NCI-H1105 (cell line): ENCODE measurements around the gene FOXE3.
A peak's percentile ranks its signal among the peaks of the same experiment; 100 is the strongest.

Experiments used
- DNase-seq: peaks from one replicate; lab custom pipeline; 2025; lab: John Stamatoyannopoulos, UW

FOXE3 gene

DNA sequence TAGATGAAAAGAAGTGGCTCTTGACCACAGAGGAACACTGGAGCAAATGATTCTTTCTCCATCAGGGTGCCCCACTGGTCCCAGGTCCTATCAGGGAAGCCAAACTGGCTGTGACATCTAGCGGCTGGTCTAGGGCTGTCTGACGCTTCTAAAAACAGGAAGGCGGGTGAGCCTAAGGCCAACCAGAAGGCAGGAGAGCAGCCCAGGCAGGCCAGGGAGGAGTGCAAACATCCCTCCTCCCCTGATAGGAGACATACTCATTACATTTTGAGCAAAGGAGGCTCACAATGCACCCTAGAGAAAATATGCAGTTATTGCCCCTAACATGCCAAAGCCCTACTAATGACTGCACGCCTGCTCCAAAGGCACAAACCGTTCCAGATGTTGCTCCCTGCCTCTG lies 10.4 kb upstream of the FOXE3 start:
- DNase-seq, result no peak

- no peak for DNase-seq
These were observed 9.1 kb upstream of the FOXE3 start for GRCh38 chr1:47406966-47407365.

GRCh38 chr1:47407481-47407880 lies 8.6 kb upstream of the FOXE3 start:
- DNase-seq, result no peak

DNA sequence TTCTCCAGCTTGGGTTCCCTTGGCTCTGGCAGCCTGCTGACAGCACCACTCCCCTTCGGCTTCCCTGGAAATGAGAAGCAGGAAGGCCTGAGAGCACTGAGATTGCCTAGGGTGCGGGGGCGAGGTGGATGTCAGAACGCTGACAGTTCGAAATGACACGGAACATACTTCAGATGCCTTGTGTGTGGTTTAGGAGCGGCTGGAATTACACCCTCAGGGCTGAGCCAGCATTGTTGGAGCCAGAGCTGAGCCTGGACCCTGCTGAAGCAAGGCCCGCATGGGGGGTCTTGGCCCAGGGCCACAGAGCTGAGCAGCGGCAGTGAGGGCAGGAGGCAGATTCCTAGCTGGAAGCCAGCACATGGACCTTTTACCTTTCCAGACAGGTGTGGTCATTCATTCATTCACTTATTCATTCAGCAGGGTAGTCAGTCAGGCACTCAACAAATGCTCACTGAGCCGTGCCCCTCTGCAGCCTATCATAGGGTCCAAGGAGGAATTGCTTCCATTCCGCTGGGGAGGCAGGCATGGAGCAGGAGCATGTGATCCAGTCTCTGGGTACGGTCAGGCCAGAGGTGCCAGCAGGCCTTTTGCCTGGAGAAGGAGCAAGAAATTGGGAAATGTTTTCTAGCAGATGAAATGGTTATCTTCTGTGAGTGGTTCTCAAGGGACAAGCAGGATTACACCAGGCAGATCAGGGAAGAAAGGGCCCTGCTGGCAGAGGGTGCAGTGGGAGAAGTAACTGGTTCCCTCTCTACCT lies 6.6 kb upstream of the FOXE3 start:
- DNase-seq, result no peak

GRCh38 chr1:47410068-47410455 lies 6.0 kb upstream of the FOXE3 start:
- no peak for DNase-seq

GRCh38 chr1:47411436-47411835 lies 4.6 kb upstream of the FOXE3 start:
- DNase-seq, result no peak

GRCh38 chr1:47412437-47412836 lies 3.6 kb upstream of the FOXE3 start:
- DNase-seq, result no peak

DNA sequence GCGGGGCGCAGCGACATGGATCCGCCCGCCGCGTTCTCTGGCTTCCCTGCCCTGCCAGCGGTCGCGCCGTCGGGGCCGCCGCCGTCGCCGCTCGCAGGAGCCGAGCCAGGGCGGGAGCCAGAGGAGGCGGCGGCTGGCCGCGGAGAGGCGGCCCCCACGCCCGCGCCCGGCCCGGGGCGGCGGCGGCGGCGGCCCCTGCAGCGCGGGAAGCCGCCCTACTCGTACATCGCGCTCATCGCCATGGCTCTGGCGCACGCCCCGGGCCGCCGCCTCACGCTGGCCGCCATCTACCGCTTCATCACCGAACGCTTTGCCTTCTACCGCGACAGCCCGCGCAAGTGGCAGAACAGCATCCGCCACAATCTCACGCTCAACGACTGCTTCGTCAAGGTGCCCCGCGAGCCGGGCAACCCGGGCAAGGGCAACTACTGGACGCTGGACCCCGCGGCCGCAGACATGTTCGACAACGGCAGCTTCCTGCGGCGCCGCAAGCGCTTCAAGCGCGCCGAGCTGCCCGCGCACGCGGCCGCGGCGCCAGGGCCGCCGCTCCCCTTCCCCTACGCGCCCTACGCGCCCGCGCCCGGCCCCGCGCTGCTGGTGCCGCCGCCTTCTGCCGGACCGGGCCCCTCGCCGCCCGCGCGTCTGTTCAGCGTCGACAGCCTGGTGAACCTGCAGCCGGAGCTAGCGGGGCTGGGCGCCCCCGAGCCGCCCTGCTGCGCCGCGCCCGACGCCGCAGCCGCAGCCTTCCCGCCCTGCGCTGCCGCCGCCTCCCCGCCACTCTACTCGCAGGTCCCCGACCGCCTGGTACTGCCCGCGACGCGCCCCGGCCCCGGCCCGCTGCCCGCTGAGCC lies 459 bp downstream of the FOXE3 start:
- DNase-seq, result no peak

DNA sequence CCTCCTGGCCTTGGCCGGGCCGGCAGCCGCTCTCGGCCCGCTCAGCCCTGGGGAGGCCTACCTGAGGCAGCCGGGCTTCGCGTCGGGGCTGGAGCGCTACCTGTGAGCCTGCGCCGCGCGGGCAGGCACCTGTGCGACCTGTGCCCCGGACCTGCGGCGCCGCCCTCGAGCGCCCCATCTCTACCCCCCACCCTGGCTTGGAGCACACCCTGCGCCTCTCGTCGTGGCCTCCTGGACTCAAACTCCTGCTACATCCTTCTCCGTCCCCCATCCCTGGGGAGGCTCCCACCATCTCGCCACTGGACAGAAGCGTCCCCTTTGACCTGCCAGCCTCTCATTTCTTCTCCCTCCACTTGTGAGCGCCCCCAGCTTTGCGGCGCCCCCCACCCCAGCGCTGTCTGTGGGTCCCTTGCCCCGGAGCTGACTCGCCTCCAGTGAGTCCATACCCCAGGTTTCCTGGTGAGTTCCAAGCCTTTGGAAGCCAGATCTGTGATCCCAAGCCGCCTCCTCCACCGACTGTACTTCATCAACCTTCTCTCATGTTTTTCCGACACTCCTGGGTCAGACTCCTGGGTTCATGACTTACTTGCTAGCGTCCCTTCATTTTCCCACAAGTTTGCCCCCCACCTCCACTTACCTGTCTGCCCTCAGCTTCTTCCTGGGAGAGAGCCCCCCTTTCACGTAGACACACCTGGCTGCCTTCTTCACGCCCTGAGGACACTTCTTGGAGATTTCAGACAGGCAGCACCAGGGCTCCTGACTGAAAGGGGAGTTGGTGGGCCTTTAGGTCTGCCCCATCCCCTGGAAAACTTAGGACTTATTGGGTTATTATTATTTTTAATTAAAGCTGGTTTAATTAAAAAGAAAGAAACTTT lies 1.3 kb downstream of the FOXE3 start:
- DNase-seq, result no peak

DNA sequence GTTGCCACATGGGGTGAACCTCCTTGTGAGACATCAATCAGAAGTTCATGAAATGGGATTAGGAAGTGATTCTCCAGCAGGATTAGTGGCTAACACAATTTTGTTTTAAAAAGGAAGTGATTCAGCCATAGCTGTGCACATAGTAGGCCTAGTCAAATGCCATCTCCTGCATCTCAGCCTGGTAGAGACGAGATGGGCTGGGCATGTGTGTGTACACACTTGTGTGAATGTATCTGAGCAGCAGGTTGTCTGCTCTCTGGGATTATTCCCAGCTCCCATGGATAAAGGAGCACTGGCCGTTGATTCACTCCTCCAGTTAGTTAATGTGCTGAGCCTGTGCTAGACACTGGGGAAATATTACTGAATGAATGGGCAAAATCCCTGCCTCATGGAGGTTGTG lies 2.0 kb downstream of the FOXE3 start:
- DNase-seq, result no peak

- no peak for DNase-seq
These were observed 2.7 kb downstream of the FOXE3 start for GRCh38 chr1:47418681-47419325.

DNA sequence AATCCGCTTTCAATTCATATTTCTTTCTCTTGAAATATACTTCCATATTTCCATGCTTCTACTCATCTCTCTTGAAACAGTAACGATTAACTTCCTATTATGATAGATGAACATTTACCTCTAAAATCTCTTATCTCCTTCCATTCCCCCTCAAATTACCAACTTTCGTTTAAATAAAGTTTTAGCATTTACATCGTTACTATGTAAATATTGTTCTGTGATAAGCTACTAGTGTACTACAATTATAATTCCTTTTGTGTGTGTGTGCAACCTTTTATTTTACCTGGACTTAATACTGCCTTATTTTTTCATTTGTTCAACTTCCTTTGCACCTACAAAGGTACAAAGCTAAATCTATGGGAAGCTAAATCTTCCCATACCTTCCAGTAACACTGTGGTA lies 4.5 kb downstream of the FOXE3 start:
- DNase-seq, result no peak

DNA sequence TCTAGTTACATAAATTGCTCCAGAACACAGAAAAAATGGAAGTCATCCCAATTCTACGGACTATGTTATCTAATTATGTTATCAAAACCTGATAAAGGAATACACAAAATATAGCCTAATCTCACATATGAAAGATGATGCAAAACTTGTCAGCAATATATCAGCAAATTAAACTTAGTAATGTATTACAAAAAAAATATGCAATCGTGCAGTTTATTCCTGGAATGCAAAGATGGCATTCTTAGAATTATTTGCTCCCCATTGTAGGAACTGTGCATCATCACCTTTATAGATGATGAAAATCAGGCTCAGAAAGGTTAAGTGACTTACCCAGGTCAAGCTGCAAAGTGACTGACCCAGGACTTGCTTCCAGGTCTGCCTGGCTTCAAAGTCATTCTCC lies 7.8 kb downstream of the FOXE3 start:
- no peak for DNase-seq

- DNase-seq, result peak; percentile 66
These were observed 8.4 kb downstream of the FOXE3 start for GRCh38 chr1:47424336-47424982.

GRCh38 chr1:47431534-47431933 lies 15.4 kb downstream of the FOXE3 start:
- no peak for DNase-seq

DNA sequence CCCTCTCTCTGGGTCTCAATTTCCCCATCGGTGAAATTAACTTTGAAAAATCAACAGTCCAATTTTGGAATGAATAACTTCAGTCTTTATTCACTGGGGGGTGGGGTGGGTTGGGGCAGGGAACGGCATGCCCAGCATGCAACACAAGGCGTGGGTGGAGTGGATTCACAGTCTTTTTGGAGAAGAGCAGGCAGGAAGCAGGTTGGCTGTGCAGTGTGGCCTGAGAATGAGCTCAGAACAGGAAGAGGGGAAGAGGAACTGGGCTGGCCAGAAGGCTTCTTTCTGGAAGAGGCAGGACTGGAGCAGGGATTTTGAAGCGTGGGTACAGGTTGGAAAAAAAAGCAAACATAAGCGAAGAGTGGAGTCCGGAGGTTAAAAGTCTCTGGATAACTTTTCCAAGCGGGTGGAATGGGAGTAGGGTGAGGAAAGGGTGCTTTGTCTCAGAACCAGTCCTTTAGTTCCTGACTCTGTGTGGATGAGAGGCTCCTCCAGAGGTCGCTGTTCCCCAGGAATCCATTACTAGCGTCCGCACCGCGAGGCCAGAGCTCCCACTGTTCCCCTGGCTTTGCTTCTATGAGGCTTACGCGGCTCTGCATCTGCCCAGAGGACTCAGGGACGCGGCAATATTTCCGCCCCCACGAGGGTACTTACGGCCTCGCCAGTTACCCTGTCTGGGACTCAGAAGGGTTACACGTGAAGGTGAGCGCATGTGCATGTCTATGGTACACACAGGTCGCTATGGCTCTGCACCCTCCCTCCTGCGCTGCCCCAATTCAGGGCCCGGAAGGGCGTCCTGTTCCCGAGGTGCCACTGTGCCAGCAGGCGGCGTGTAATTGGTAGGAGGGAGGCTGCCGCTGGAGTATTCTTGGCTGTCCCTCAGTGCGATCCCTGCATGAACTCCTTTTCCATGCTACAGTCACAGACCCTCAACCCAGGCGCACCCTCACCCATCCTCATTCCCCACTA lies 16.3 kb downstream of the FOXE3 start:
- no peak for DNase-seq

GRCh38 chr1:47433037-47433421 lies 16.9 kb downstream of the FOXE3 start:
- no peak for DNase-seq

- DNase-seq, result no peak
These were observed 17.5 kb downstream of the FOXE3 start for GRCh38 chr1:47433477-47434050.

DNA sequence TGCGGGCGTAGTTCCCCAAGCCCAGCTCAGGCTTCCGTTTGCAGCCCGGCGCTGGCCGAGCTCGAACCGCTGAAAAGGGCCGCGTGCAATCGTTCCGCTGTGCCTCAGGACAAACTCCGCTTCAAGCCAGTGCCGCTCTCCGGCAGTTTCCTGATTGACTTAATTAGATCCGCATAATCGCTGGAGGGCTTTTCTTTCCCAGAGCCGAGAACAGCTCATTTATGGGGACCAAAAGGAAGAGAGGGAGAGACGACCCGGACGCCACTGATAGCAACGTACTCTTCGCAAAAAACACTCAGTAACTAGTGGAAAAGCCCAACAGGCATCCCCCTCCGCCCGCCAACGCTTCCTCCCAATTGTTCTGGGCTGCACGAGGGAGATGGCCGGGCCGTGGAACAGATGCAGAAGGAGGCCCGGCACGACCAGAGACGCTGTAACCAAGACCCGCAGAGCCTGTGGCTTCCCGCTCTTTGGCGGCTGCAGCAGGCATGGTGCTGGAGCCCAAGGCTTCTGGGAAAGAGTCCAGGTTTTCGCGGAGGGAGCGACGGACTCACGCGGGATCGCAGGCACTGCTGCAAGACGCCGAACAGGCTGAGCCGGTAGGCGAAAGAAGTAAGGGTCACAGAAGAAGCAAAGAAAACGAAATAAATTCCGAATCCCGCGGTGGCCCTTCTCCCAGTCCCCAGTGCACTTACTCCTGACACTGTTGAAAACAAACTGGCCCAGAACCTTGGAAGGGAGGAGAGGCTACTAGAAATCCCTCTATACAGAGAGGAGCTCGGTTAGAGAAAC lies 18.2 kb downstream of the FOXE3 start:
- no peak for DNase-seq
